K562 (cell line): ENCODE data around the gene NECAB2. TPM values are rescaled to one million over a fixed set of nuclear protein-coding genes. Genes with fewer than 3 reads are reported as not detected.

Experiments used
- ATAC-seq: fragments of 200-7000 bp; cut with Tn5 transposase; 3 replicates; pipeline ENCODE4 v1.9.1; 2020; ENCODE audit warnings: moderate library complexity
- BruUV-seq: library from RNA; stranded (reverse); fragments of 400-500 nt; replicated peaks from 2 replicates; lab custom pipeline; 2021; lab: Mats Ljungman, UMichigan
- CTCF ChIA-PET: fragments of 300-600 bp; formaldehyde crosslinking; extraction: SDS; loops from one replicate; lab custom pipeline; 2021; ENCODE audit warnings: low intra/inter-chr PET ratio; lab: Yijun Ruan, JAX
- POLR2A ChIA-PET: fragments of 300-600, 350-650 bp; sonication (Branson Sonifier 250); formaldehyde crosslinking; extraction: SDS; loops from one replicate; lab custom pipeline; 2021; ENCODE audit warnings: antibody characterized with exemption, inconsistent platforms; lab: Yijun Ruan, JAX
- DNase-seq, 4 experiments: peaks; one replicate each; pipeline versions ENCODE4 v3.0.0 to v3.0.0-alpha.2; 2011 to 2018; ENCODE audit warnings: low spot score in 3 of 4, mixed read lengths in 3 of 4; ENCODE audit errors: extremely low read depth in 1 of 4
- FAIRE-seq: peaks from 2 replicates; lab custom pipeline; 2011; peaks lifted over from hg19 to GRCh38; lab: Jason Lieb, UNC
- H2AFZ ChIP-seq: 2 replicates; pipeline ENCODE4 v1.6.0; 2011; ENCODE audit warnings: low read depth, low read length, control low read depth, inconsistent platforms
- H3K27ac ChIP-seq: fragments of 200-600 bp; 3 replicates; pipeline ENCODE4 v1.8.0; 2011; ENCODE audit warnings: low read depth, mild to moderate bottlenecking, control low read depth, inconsistent platforms, low read length, moderate library complexity, mixed read lengths; ENCODE audit errors: extremely low read depth
- H3K27me3 ChIP-seq, 2 experiments: fragments of 300-600 bp in 1 of 2; 2 replicates in 1 of 2; 3 replicates in 1 of 2; pipeline versions ENCODE4 v1.6.0 to v1.8.0; 2011; ENCODE audit warnings: inconsistent platforms in 2 of 2, low read length in 2 of 2, mild to moderate bottlenecking in 1 of 2, mixed read lengths in 1 of 2, moderate library complexity in 1 of 2; ENCODE audit not compliant: control insufficient read depth in 2 of 2, insufficient read depth in 2 of 2
- H3K36me3 ChIP-seq: fragments of 300-600 bp; 3 replicates; pipeline ENCODE4 v1.8.0; 2011; ENCODE audit warnings: mild to moderate bottlenecking, low read length, inconsistent platforms; ENCODE audit not compliant: control insufficient read depth, insufficient read depth
- H3K4me1 ChIP-seq, 2 experiments: fragments of 200-600 bp in 1 of 2; replicated peaks in 1 of 2; 2 replicates in 1 of 2; 3 replicates in 1 of 2; pipeline versions ENCODE4 v1.5.1 to v1.8.0; 2011; ENCODE audit warnings: inconsistent platforms in 2 of 2, low read length in 2 of 2, mild to moderate bottlenecking in 1 of 2, mixed read lengths in 1 of 2, moderate library complexity in 1 of 2; ENCODE audit not compliant: control insufficient read depth in 2 of 2, insufficient read depth in 2 of 2
- H3K4me2 ChIP-seq: 2 replicates; pipeline ENCODE4 v1.6.1; 2011; ENCODE audit warnings: low read length, control low read depth, inconsistent platforms, mixed read lengths; ENCODE audit not compliant: insufficient read depth
- H3K4me3 ChIP-seq: fragments of 200-600 bp; sonication (generic), shearing (Covaris generic); 2 replicates; pipeline ENCODE4 v1.5.1; 2016; ENCODE audit warnings: control low read depth, inconsistent platforms
- H3K79me2 ChIP-seq: fragments of 200-600 bp; 3 replicates; pipeline ENCODE4 v1.8.0; 2011; ENCODE audit warnings: low read length, inconsistent platforms; ENCODE audit not compliant: control insufficient read depth, insufficient read depth
- H3K9ac ChIP-seq, 2 experiments: 2 replicates each; pipeline versions ENCODE4 v1.6.0 to v1.6.1; 2011; ENCODE audit warnings: low read depth in 2 of 2, low read length in 2 of 2, control low read depth in 1 of 2, inconsistent platforms in 1 of 2, mild to moderate bottlenecking in 1 of 2, mixed read lengths in 1 of 2; ENCODE audit not compliant: insufficient read depth in 1 of 2
- H3K9me1 ChIP-seq: one replicate; pipeline ENCODE4 v1.6.0; 2011; ENCODE audit warnings: inconsistent platforms, mild to moderate bottlenecking, low read length, moderate library complexity; ENCODE audit not compliant: control insufficient read depth, insufficient read depth
- H3K9me3 ChIP-seq: replicated peaks from 2 replicates; pipeline ENCODE4 v1.5.1; 2011; ENCODE audit warnings: low read depth, low read length, inconsistent platforms; ENCODE audit not compliant: control insufficient read depth, insufficient read depth
- H4K20me1 ChIP-seq: replicated peaks from 2 replicates; pipeline ENCODE4 v1.6.1; 2011; ENCODE audit warnings: low read length, inconsistent platforms, mixed read lengths; ENCODE audit not compliant: control insufficient read depth, insufficient read depth
- ARID3B ChIP-seq: fragments of 250-450 bp; sonication (Bioruptor Pico); IDR thresholded peaks from 2 replicates; pipeline ENCODE4 v1.4.0; 2020; ENCODE audit warnings: borderline replicate concordance
- ASH1L ChIP-seq: fragments of 450-650 bp; IDR thresholded peaks from 2 replicates; pipeline ENCODE4 v1.6.1; 2018; ENCODE audit warnings: borderline replicate concordance, mild to moderate bottlenecking, low read depth; ENCODE audit not compliant: partially characterized antibody
- PTBP1 ChIP-seq: fragments of 200-400 bp; formaldehyde crosslinking; IDR thresholded peaks from 2 replicates; pipeline ENCODE4 v1.6.1; 2017; ENCODE audit warnings: low read depth, low read length
- XRCC4 ChIP-seq: IDR thresholded peaks from one replicate; pipeline ENCODE4 v1.6.1; 2011; ENCODE audit not compliant: insufficient read depth, insufficient read length; ENCODE audit errors: extremely low read depth
- whole genome bisulfite sequencing: fragments of 100-300 bp; shearing (Covaris generic); methylation state at CpG from one replicate; pipeline ENCODE4 v1.1.6; 2016; ENCODE audit warnings: low coverage, mixed read lengths; ENCODE audit not compliant: insufficient coverage; ENCODE audit errors: missing lambda C conversion rate; 5-methylcytosine and 5-hydroxymethylcytosine counted together
- in situ Hi-C: fragments of 300-500 bp; cut with MboI; formaldehyde crosslinking; loops from 4 replicates; pipeline ENCODE4 v1.15.0; 2018; ENCODE audit warnings: inconsistent platforms, mixed read lengths
- intact Hi-C: fragments of 100-400 bp; cut with micrococcal nuclease; formaldehyde crosslinking; loops from 2 replicates; pipeline ENCODE4 v1.14.2; 2022
- polyA plus RNA-seq, 8 experiments: library from polyadenylated mRNA; depleted of rRNA in 4 of 8; stranded (reverse) in 5 of 8; unstranded in 3 of 8; fragments of >200 nt; fragmentation: Nextera tagmentation in 2 of 8; fragmentation: Illumina TruSeq in 1 of 8; extraction: Ambion mirVana in 2 of 8; extraction: Trizol in 1 of 8; gene quantifications; 2 replicates each; pipeline versions ENCODE4 v1.2.1 to v1.2.3, GENCODE V29; 2011 to 2014; ENCODE audit warnings: inconsistent platforms in 1 of 8, missing spikeins in 1 of 8
- total RNA-seq, 7 experiments: library from RNA; depleted of rRNA in 6 of 7; stranded (reverse); fragments of >200 nt in 6 of 7; fragmentation: Illumina TruSeq in 2 of 7; extraction: Trizol in 2 of 7; gene quantifications; 2 replicates each; pipeline versions ENCODE4 v1.2.1 to v1.2.3, GENCODE V29; 2011 to 2021; ENCODE audit warnings: low replicate concordance in 1 of 7

The NECAB2 gene
- total and polyA plus RNA-seq, 9 of the 15 experiments (the other 6 are each of a cell fraction or from before 2014, with no cell fraction given): 0.03 to 0.28 TPM; not detected in 7

- no peak for TF ChIP-seq XRCC4
- TF ChIP-seq PTBP1: no peak
- no peak for TF ChIP-seq ASH1L
- TF ChIP-seq ARID3B (CRISPR knock-in tag): no peak
- TF ChIP-seq, all 486 proteins: peak for 0
- in situ Hi-C loops (no loop called here), intact Hi-C loops (no loop called here)
- H3K79me2 ChIP-seq: no peaks in the 10 kb centered on the region
- no peaks in the 10 kb centered on the region; a peak in 1 of 5 replicates for H3K4me1 ChIP-seq
- H3K4me2 ChIP-seq: no peak overlapping the region
- H3K4me3 ChIP-seq: no peak overlapping the region
- 0% methylated on average over 5 of the region's 5 CpGs for WGBS
- H3K27ac ChIP-seq: no peak overlapping the region
- DNase-seq: no peak
- no peak overlapping the region; a peak in 1 of 4 replicates for H3K9ac ChIP-seq
- H3K9me3 ChIP-seq: no peaks in the 10 kb centered on the region
- no peak for FAIRE-seq
- H3K36me3 ChIP-seq: no peaks in the 10 kb centered on the region
- no peak overlapping the region for H2AFZ ChIP-seq
- ChIA-PET POLR2A (interaction anchor here (0.5 kb wide), 2 partner anchors 15 to 52 kb away, joined by 3 to 4 read pairs; no protein-coding TSS in a partner anchor), CTCF (no interaction called here)
- peaks cover 9% of the 10 kb centered on the region; the same call in 1 of the 2 replicates for H4K20me1 ChIP-seq
- no TSS peak for BruUV-seq
- no peak for ATAC-seq
- H3K27me3 ChIP-seq: peaks cover 45 to 69% of the 10 kb centered on the region in 2 experiments
- H3K9me1 ChIP-seq: no peaks in the 10 kb centered on the region
Measured at GRCh38 chr16:84005391-84005790, 37.3 kb downstream of the NECAB2 start.
